ENCODE measurements around the gene BCAS3.

GRCh38 chr17:60825351-60825750 lies 147.7 kb downstream of the BCAS3 start:
- TF ChIP-seq CTCF (conservative IDR thresholded peaks at IDR 0.05), result no peak
- no peak for TF ChIP-seq ZFX (IDR thresholded peaks at IDR 0.05)

Data from C4-2B (cell line).